Ovary (tissue), 3 donors: Measurements from ENCODE around the gene BAIAP3.

Source experiments
- CTCF ChIP-seq, 3 donors: fragments of 450-650 bp in 2 of 3; fragments of 200-600 bp in 1 of 3; IDR thresholded peaks; one replicate each; pipeline versions ENCODE4 v1.5.1 to v1.8.0; 2016 to 2022; ENCODE audit warnings: antibody characterized with exemption in 3 of 3, mild to moderate bottlenecking in 1 of 3
- EP300 ChIP-seq: sonication (generic); formaldehyde crosslinking; IDR thresholded peaks from one replicate; pipeline ENCODE4 v1.6.1; 2017; ENCODE audit warnings: antibody characterized with exemption
- POLR2A ChIP-seq: fragments of 450-650 bp; IDR thresholded peaks from one replicate; pipeline ENCODE4 v1.6.1; 2017; ENCODE audit warnings: antibody characterized with exemption, mild to moderate bottlenecking, moderate library complexity
- donor health status: DM: no; HTN: no; CAD: no.

GRCh38 chr16:1356061-1356900 is 22.8 kb downstream of the BAIAP3 start:
- TF ChIP-seq CTCF (IDR thresholded peaks at IDR 0.05) (no peak), POLR2A (no peak), EP300 (no peak)
